A549 treated with AZD2906 at 1 μM for 4 hours (cell line): ENCODE data around the gene NOTUM. TPM values are rescaled to one million over a fixed set of nuclear protein-coding genes. Genes with fewer than 3 reads are reported as not detected.

Experiments
- total RNA-seq: library from RNA; stranded (reverse); fragments of 200-300 nt; extraction: Qiagen RNA extraction; gene quantifications from 5 replicates; pipeline ENCODE4 v1.2.3, GENCODE V29; 2022

NOTUM gene
- 0.18 to 0.55 TPM (median 0.34 TPM) in 5 replicates for total RNA-seq

GRCh38 chr17:81961087-81961511 is at the start of gene NOTUM:
Gene NOTUM (minus strand): TSS chr17:81961187. CDS start chr17:81960909, 278 bp downstream.

GRCh38 chr17:81977211-81977808 is 16.3 kb upstream of the NOTUM start, which contains the start of gene ASPSCR1:
Gene ASPSCR1 (plus strand): TSS chr17:81977629. CDS start chr17:81977647, 18 bp downstream.

GRCh38 chr17:81947189-81947588 is 13.8 kb downstream of the NOTUM start, which contains the start of gene MYADML2:
Gene MYADML2 (minus strand): TSS chr17:81947233. CDS start chr17:81941741, 5,492 bp downstream.

GRCh38 chr17:81927653-81928543 is 33.1 kb downstream of the NOTUM start, which contains the start of gene MAFG:
Gene MAFG (minus strand): TSS chr17:81927735. CDS start chr17:81923185, 4,550 bp downstream.

GRCh38 chr17:81917565-81918332 is 43.2 kb downstream of the NOTUM start, which contains the start of gene SIRT7:
Gene SIRT7 (minus strand): TSS chr17:81918176. CDS start chr17:81918131, 45 bp downstream.

GRCh38 chr17:81911277-81911961 is 49.6 kb downstream of the NOTUM start, which contains the start of gene PCYT2:
Gene PCYT2 (minus strand): TSS chr17:81911399. CDS start chr17:81911355, 44 bp downstream.

Other genes starting within 250 kb of the NOTUM start
- gene SLC25A10, start 248.9 kb downstream of the NOTUM start, total RNA-seq, result 26.6 to 46.9 TPM (median 43.3 TPM) in 5 replicates
- gene GCGR, start 157.0 kb downstream of the NOTUM start, total RNA-seq, result 0.14 to 0.55 TPM (median 0.34 TPM) in 5 replicates
- gene MCRIP1, start 127.9 kb downstream of the NOTUM start, total RNA-seq, result 79.5 to 107 TPM (median 101 TPM) in 5 replicates
- 0.08 to 0.35 TPM (median 0.18 TPM) in 5 replicates for gene PPP1R27, start 126.1 kb downstream of the NOTUM start, total RNA-seq
- 673 to 727 TPM (median 692 TPM) in 5 replicates for gene P4HB, start 100.7 kb downstream of the NOTUM start, total RNA-seq
- gene ARHGDIA, start 89.8 kb downstream of the NOTUM start, total RNA-seq, result 592 to 701 TPM (median 654 TPM) in 5 replicates
- gene ALYREF, start 69.6 kb downstream of the NOTUM start, total RNA-seq, result 167 to 248 TPM (median 232 TPM) in 5 replicates
- gene ANAPC11, start 69.5 kb downstream of the NOTUM start, total RNA-seq, result 185 to 310 TPM (median 289 TPM) in 5 replicates
- gene NPB, start 58.9 kb downstream of the NOTUM start, total RNA-seq, result 0.33 to 0.67 TPM (median 0.49 TPM) in 5 replicates
- 14.1 to 18.1 TPM (median 16.6 TPM) in 5 replicates for gene PCYT2, start 49.8 kb downstream of the NOTUM start, total RNA-seq
- 27.2 to 45.6 TPM (median 41.6 TPM) in 5 replicates for gene SIRT7, start 43.0 kb downstream of the NOTUM start, total RNA-seq
- gene MAFG, start 33.5 kb downstream of the NOTUM start, total RNA-seq, result 23.3 to 32.3 TPM (median 28.5 TPM) in 5 replicates
- 68.3 to 88.4 TPM (median 85.4 TPM) in 5 replicates for gene PYCR1, start 23.9 kb downstream of the NOTUM start, total RNA-seq
- gene MYADML2, start 14.0 kb downstream of the NOTUM start, total RNA-seq, result not detected in 5 replicates
- 20.1 to 29.2 TPM (median 26.5 TPM) in 5 replicates for gene ASPSCR1, start 16.4 kb upstream of the NOTUM start, total RNA-seq
- 135 to 206 TPM (median 183 TPM) in 5 replicates for gene CENPX, start 61.7 kb upstream of the NOTUM start, total RNA-seq
- gene LRRC45, start 62.1 kb upstream of the NOTUM start, total RNA-seq, result 8.9 to 17.5 TPM (median 12.8 TPM) in 5 replicates
- 24.9 to 43.1 TPM (median 39.9 TPM) in 5 replicates for gene RAC3, start 70.5 kb upstream of the NOTUM start, total RNA-seq
- gene DCXR, start 76.5 kb upstream of the NOTUM start, total RNA-seq, result 65.2 to 110 TPM (median 102 TPM) in 5 replicates
- gene RFNG, start 90.6 kb upstream of the NOTUM start, total RNA-seq, result 16.5 to 26.6 TPM (median 25.1 TPM) in 5 replicates
- 108 to 148 TPM (median 138 TPM) in 5 replicates for gene GPS1, start 90.7 kb upstream of the NOTUM start, total RNA-seq
- gene DUS1L, start 104.6 kb upstream of the NOTUM start, total RNA-seq, result 73.5 to 153 TPM (median 133 TPM) in 5 replicates
- gene FASN, start 137.0 kb upstream of the NOTUM start, total RNA-seq, result 112 to 154 TPM (median 145 TPM) in 5 replicates